PC-3 (cell line): ENCODE results near the gene MIPOL1.

Experiments used
- CTCF ChIP-seq: fragments of 300-600 bp; sonication (generic); conservative IDR thresholded peaks from 2 replicates; pipeline ENCODE4 v1.5.1; 2017; ENCODE audit warnings: antibody characterized with exemption, low read depth, mild to moderate bottlenecking, low read length
- EZH2 ChIP-seq: fragments of 300-600 bp; sonication (generic); IDR thresholded peaks from one replicate; pipeline ENCODE4 v1.6.1; 2017; ENCODE audit warnings: antibody characterized with exemption, mild to moderate bottlenecking, low read length; ENCODE audit not compliant: unreplicated experiment
- EZH2phosphoT487 ChIP-seq: fragments of 300-600 bp; sonication (generic); IDR thresholded peaks from 2 replicates; pipeline ENCODE4 v1.6.1; 2018; ENCODE audit warnings: mild to moderate bottlenecking, antibody characterized with exemption, low read length, borderline replicate concordance

GRCh38 chr14:37585971-37586796 is 388.4 kb downstream of the MIPOL1 start:
- TF ChIP-seq CTCF (no peak), EZH2 (no peak), EZH2phosphoT487 (no peak)
